GM18909 (cell line): ENCODE data around the gene IKBIP.
"Not testable (repeated sequence)": the region's sequence is repeated elsewhere in the genome, so short reads cannot be mapped to it uniquely, and the experiment has no call there.

ENCODE experiments used
- ATAC-seq: cut with Tn5 transposase; IDR thresholded peaks from one replicate; pipeline ENCODE4 v1.9.1; 2021; ENCODE audit warnings: mild to moderate bottlenecking; ENCODE audit not compliant: unreplicated experiment, poor library complexity

Gene IKBIP

GRCh38 chr12:98579347-98579746 is 65.2 kb downstream of the IKBIP start:
- no peak for ATAC-seq

- ATAC-seq: no peak
Measured at GRCh38 chr12:98578821-98579220, 65.8 kb downstream of the IKBIP start.

- no peak for ATAC-seq
Measured at GRCh38 chr12:98578392-98578791, 66.2 kb downstream of the IKBIP start.

DNA sequence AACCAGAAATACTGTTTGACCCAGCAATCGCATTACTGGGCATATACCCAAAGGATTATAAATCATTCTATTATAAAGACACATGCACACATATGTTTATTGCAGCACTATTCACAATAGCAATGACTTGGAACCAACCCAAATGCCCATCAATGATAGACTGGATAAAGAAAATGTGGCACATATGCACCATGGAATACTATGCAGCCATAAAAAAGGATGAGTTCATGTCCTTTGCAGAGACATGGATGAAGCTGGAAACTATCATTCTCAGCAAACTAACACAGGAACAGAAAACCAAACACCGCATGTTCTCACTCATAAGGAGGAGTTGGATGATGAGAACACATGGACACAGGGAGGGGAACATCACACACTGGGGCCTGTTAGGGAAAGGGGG is 67.8 kb downstream of the IKBIP start:
- ATAC-seq: not testable (repeated sequence)

DNA sequence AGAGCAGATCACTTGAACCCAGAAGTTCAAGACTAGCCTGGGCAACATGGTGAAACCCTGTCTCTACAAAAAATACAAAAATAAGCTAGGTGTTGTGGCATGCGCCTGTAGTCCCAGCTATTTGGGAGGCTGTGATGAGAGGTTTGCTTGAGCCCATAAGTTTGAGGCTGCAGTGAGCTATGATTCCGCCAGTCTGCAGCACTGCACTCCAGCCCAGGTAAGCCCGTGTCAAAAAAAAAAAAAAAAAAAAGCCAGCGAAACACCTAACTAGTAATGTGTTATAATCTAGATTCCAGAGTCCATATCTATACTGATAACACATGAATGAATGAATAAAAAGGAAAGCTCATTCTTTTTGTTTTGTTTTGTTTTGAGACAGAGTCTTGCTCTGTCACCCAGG is 69.6 kb downstream of the IKBIP start:
- no peak for ATAC-seq
